GM12892 (cell line): Measurements from ENCODE around the gene NVL.

ENCODE experiments used
- POLR2A ChIP-seq: IDR thresholded peaks from 2 replicates; pipeline ENCODE4 v1.6.1; 2011; ENCODE audit warnings: low read depth, low read length, control low read depth
- POLR2AphosphoS5 ChIP-seq: IDR thresholded peaks from 2 replicates; pipeline ENCODE4 v1.6.1; 2011; ENCODE audit warnings: low read depth, low read length, control low read depth
- TAF1 ChIP-seq: IDR thresholded peaks from 2 replicates; pipeline ENCODE4 v1.6.1; 2011; ENCODE audit warnings: low read depth, mild to moderate bottlenecking, control low read depth, low read length, borderline replicate concordance

- no peak for TF ChIP-seq POLR2AphosphoS5
- TF ChIP-seq POLR2A: no peak
- TF ChIP-seq TAF1: no peak
Observed at GRCh38 chr1:224199679-224200078, 130.3 kb downstream of the NVL start.
